Hepatocyte (in vitro differentiated cells): ENCODE measurements around the gene TFDP3.

Experiments used
- EZH2 ChIP-seq: fragments of 200-600 bp; sonication (generic); IDR thresholded peaks from 2 replicates; pipeline ENCODE4 v1.6.1; 2016; ENCODE audit warnings: antibody characterized with exemption, mild to moderate bottlenecking, borderline replicate concordance
- EZH2phosphoT487 ChIP-seq: fragments of 200-600 bp; sonication (generic); IDR thresholded peaks from one replicate; pipeline ENCODE4 v1.6.1; 2018; ENCODE audit warnings: antibody characterized with exemption, mild to moderate bottlenecking, low read depth, moderate library complexity; ENCODE audit not compliant: unreplicated experiment, severe bottlenecking
- TF ChIP-seq, protein P1 (sequence below): fragments of 200-600 bp; sonication (generic); IDR thresholded peaks from 2 replicates; pipeline ENCODE4 v1.5.1; 2016; ENCODE audit warnings: antibody characterized with exemption, mild to moderate bottlenecking; ENCODE audit not compliant: poor library complexity

DNA sequence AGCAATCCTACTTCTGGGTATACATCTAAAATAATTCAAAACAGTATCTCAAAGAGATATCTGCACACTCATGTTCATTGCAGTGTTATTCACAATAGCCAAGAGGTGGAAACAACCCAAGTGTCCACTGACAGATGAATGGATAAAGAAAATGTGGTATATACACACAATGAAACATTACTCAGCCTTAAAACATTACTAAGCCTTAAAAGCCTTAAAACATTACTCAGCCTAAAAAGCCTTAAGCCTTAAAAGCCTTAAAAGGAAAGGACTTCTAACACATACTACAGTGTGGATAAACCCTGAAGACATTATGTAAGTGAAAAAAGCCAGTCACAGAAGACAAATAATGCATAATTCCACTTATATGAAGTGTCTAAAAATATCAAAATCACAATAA lies 40.3 kb upstream of the TFDP3 start:
- TF ChIP-seq, protein P1, sequence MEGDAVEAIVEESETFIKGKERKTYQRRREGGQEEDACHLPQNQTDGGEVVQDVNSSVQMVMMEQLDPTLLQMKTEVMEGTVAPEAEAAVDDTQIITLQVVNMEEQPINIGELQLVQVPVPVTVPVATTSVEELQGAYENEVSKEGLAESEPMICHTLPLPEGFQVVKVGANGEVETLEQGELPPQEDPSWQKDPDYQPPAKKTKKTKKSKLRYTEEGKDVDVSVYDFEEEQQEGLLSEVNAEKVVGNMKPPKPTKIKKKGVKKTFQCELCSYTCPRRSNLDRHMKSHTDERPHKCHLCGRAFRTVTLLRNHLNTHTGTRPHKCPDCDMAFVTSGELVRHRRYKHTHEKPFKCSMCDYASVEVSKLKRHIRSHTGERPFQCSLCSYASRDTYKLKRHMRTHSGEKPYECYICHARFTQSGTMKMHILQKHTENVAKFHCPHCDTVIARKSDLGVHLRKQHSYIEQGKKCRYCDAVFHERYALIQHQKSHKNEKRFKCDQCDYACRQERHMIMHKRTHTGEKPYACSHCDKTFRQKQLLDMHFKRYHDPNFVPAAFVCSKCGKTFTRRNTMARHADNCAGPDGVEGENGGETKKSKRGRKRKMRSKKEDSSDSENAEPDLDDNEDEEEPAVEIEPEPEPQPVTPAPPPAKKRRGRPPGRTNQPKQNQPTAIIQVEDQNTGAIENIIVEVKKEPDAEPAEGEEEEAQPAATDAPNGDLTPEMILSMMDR: no peak
- TF ChIP-seq EZH2 (no peak), EZH2phosphoT487 (no peak)
